ENCODE data around the gene TMEM214. TPM values are rescaled to one million over a fixed set of nuclear protein-coding genes. Genes with fewer than 3 reads are reported as not detected.
"Not testable (repeated sequence)": the region's sequence is repeated elsewhere in the genome, so short reads cannot be mapped to it uniquely, and the experiment has no call there.

The TMEM214 gene
- total RNA-seq, 1 donor from 2014 or later = 55.3 TPM

DNA sequence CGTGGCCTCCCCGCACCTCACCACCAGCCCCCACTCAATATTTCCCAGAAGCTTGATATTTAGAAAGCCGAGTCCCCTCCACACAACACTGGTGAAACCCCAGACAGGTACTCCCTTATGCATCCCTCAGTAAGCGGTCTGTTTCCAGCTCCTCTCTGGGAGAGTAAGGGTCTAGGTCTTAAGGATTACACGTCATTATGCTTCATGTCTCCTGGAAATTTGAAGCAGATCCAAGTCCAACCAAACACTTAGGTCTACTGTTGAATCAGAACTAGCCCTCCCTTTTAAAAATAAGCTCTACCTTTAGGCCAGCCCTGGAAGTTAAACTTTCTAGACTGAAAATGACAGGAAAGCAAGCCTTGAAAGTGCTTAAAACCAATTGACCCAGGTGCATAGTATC is 40.2 kb downstream of the TMEM214 start:
- DNase-seq (ENCODE audit: low spot score) = no peak
- H3K4me1 Mint-ChIP-seq (ENCODE audit: unreplicated experiment) = peaks cover 51% of the 10 kb centered on the region
- H3K36me3 Mint-ChIP-seq (ENCODE audit: low read depth, unreplicated experiment) = peaks cover 15% of the 10 kb centered on the region
- peaks cover 10% of the 10 kb centered on the region for H3K27me3 Mint-ChIP-seq (ENCODE audit: unreplicated experiment)
- peak overlapping the region; percentile 68 for H3K27ac Mint-ChIP-seq (ENCODE audit: unreplicated experiment)
- no peak for TF ChIP-seq CTCF (IDR thresholded peaks at IDR 0.05; ENCODE audit: unreplicated experiment)
- H3K4me3 Mint-ChIP-seq (ENCODE audit: unreplicated experiment) = peak overlapping the region; percentile 87
- no peaks in the 10 kb centered on the region for H3K9me3 Mint-ChIP-seq (ENCODE audit: unreplicated experiment)

GRCh38 chr2:27073782-27074181 is 41.0 kb downstream of the TMEM214 start:
- peaks cover 11% of the 10 kb centered on the region for H3K27me3 Mint-ChIP-seq (ENCODE audit: unreplicated experiment)
- H3K27ac Mint-ChIP-seq (ENCODE audit: unreplicated experiment) = peak overlapping the region; percentile 10
- H3K9me3 Mint-ChIP-seq (ENCODE audit: unreplicated experiment) = no peaks in the 10 kb centered on the region
- peaks cover 15% of the 10 kb centered on the region for H3K36me3 Mint-ChIP-seq (ENCODE audit: low read depth, unreplicated experiment)
- no peak for DNase-seq (ENCODE audit: low spot score)
- H3K4me3 Mint-ChIP-seq (ENCODE audit: unreplicated experiment) = peak overlapping the region; percentile 8
- TF ChIP-seq CTCF (IDR thresholded peaks at IDR 0.05; ENCODE audit: unreplicated experiment) = no peak
- peaks cover 47% of the 10 kb centered on the region for H3K4me1 Mint-ChIP-seq (ENCODE audit: unreplicated experiment)

DNA sequence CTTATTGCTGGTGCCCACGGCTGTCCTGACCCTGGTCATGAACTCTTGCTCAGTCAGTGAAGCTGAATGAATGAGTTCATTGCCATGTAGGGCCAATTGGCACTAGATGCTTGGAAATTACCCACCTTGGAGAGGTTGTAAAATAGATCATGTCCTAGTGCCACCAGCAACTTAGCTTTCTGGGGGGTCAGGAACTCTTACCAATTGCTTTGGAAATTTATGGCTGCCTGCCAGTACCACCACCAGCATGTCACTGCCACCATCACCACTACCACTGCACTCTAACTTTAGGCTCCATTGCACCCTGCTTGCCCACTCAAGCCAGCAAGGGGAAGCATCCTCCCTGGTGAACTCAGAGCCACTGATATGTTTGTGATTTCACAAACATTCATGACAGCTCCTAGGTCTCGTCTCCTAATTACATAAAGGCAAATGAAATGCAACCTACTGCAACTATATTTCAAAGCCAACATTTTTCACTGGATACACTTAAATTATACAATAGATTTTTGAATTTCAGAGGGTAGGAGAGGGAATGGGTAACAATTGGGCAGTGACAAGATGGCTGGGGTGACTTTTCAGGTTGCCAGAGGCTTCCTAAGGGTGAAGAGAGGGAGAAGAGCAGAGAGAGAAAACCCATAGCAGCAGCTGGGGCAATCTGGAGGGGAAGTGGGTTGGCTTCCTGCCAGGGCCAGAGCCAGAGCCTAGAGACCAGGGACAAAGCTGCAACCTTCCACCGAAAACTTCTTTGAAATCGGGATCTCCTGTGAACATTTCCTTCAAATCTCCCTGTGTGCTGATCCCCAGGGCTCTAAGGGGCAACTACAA is 42.2 kb downstream of the TMEM214 start:
- peaks cover 37% of the 10 kb centered on the region for H3K4me1 Mint-ChIP-seq (ENCODE audit: unreplicated experiment)
- no peaks in the 10 kb centered on the region for H3K9me3 Mint-ChIP-seq (ENCODE audit: unreplicated experiment)
- peaks cover 4% of the 10 kb centered on the region for H3K36me3 Mint-ChIP-seq (ENCODE audit: low read depth, unreplicated experiment)
- peaks cover 15% of the 10 kb centered on the region for H3K27me3 Mint-ChIP-seq (ENCODE audit: unreplicated experiment)
- H3K27ac Mint-ChIP-seq (ENCODE audit: unreplicated experiment) = peak overlapping the region; percentile 72
- TF ChIP-seq CTCF (IDR thresholded peaks at IDR 0.05; ENCODE audit: unreplicated experiment) = no peak
- peak; percentile 44 for DNase-seq (ENCODE audit: low spot score)
- no peak overlapping the region for H3K4me3 Mint-ChIP-seq (ENCODE audit: unreplicated experiment)

DNA sequence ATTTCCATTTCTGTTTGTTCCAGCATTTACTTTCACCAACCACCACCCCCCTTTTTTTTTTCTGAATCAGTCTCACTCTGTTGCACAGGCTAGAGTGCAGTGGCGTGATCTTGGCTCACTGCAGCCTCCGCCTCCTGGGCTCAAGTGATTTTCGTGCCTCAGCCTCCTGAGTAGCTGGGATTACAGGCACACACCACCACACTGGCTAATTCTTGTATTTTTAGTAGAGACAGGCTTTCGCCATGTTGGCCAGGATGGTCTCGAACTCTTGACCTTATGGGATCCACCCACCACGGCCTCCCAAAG is 42.8 kb downstream of the TMEM214 start:
- not testable (repeated sequence) for H3K36me3 Mint-ChIP-seq (ENCODE audit: low read depth, unreplicated experiment); H3K4me3 Mint-ChIP-seq (ENCODE audit: unreplicated experiment); H3K9me3 Mint-ChIP-seq (ENCODE audit: unreplicated experiment); DNase-seq (ENCODE audit: low spot score)
- peak overlapping the region; percentile 72 for H3K27ac Mint-ChIP-seq (ENCODE audit: unreplicated experiment)
- peaks cover 18% of the 10 kb centered on the region for H3K27me3 Mint-ChIP-seq (ENCODE audit: unreplicated experiment)
- H3K4me1 Mint-ChIP-seq (ENCODE audit: unreplicated experiment) = peaks cover 34% of the 10 kb centered on the region

- peaks cover 3% of the 10 kb centered on the region for H3K36me3 Mint-ChIP-seq (ENCODE audit: low read depth, unreplicated experiment)
- H3K9me3 Mint-ChIP-seq (ENCODE audit: unreplicated experiment) = no peaks in the 10 kb centered on the region
- peak overlapping the region; percentile 29 for H3K4me3 Mint-ChIP-seq (ENCODE audit: unreplicated experiment)
- no peak overlapping the region for H3K27ac Mint-ChIP-seq (ENCODE audit: unreplicated experiment)
- no peak for TF ChIP-seq CTCF (IDR thresholded peaks at IDR 0.05; ENCODE audit: unreplicated experiment)
- no peak for DNase-seq (ENCODE audit: low spot score)
- H3K4me1 Mint-ChIP-seq (ENCODE audit: unreplicated experiment) = peaks cover 35% of the 10 kb centered on the region
- peaks cover 20% of the 10 kb centered on the region for H3K27me3 Mint-ChIP-seq (ENCODE audit: unreplicated experiment)
Observed at GRCh38 chr2:27076323-27076722, 43.6 kb downstream of the TMEM214 start.
